GM12878 (cell line): ENCODE results near the gene MAP3K1.

ENCODE experiments used
- NR2C1 ChIP-seq: fragments of 450-650 bp; IDR thresholded peaks from 2 replicates; pipeline ENCODE4 v1.6.1; 2017; ENCODE audit warnings: antibody characterized with exemption, mild to moderate bottlenecking, moderate library complexity
- POLR2A ChIP-seq: IDR thresholded peaks from 2 replicates; pipeline ENCODE4 v1.6.1; 2011; ENCODE audit warnings: low read depth, mild to moderate bottlenecking, low read length
- SIN3A ChIP-seq: IDR thresholded peaks from 2 replicates; pipeline ENCODE4 v1.6.1; 2012; ENCODE audit warnings: low read depth, low read length, improper control_type of control experiment
- SP1 ChIP-seq: IDR thresholded peaks from one replicate; pipeline ENCODE4 v1.6.1; 2011; ENCODE audit warnings: low read depth, low read length

GRCh38 chr5:56849671-56850070, 34.3 kb downstream of the MAP3K1 start:
- TF ChIP-seq SP1: no peak
- no peak for TF ChIP-seq NR2C1
- no peak for TF ChIP-seq POLR2A
- no peak for TF ChIP-seq SIN3A
